Mesothelial cell of epicardium (in vitro differentiated cells): ENCODE data around the gene AMN. TPM values are rescaled to one million over a fixed set of nuclear protein-coding genes. Genes with fewer than 3 reads are reported as not detected.

ENCODE experiments used
- DNase-seq, 2 experiments: peaks; one replicate each; pipeline ENCODE4 v3.0.0; 2021; ENCODE audit warnings: low spot score in 2 of 2; ENCODE audit not compliant: unreplicated experiment in 2 of 2
- H3K27ac Mint-ChIP-seq: 2 replicates; pipeline ENCODE4 v1.8.0; 2021; ENCODE audit warnings: mixed read lengths
- H3K27me3 Mint-ChIP-seq: 2 replicates; pipeline ENCODE4 v1.8.0; 2021; ENCODE audit warnings: low read depth, mixed read lengths
- H3K36me3 Mint-ChIP-seq: 2 replicates; pipeline ENCODE4 v1.8.0; 2021; ENCODE audit warnings: mixed read lengths
- H3K4me1 Mint-ChIP-seq: 2 replicates; pipeline ENCODE4 v1.8.0; 2021; ENCODE audit warnings: mixed read lengths
- H3K4me3 Mint-ChIP-seq: 2 replicates; pipeline ENCODE4 v1.8.0; 2021; ENCODE audit warnings: mild to moderate bottlenecking, moderate library complexity, mixed read lengths
- H3K9me3 Mint-ChIP-seq: 2 replicates; pipeline ENCODE4 v1.8.0; 2021; ENCODE audit warnings: mixed read lengths
- CTCF ChIP-seq: fragments of 200-600 bp; sonication (generic); IDR thresholded peaks from one replicate; pipeline ENCODE4 v1.5.0; 2021; ENCODE audit warnings: antibody characterized with exemption; ENCODE audit not compliant: unreplicated experiment
- total RNA-seq: library from RNA; stranded (reverse); gene quantifications from 3 replicates; pipeline ENCODE4 v1.2.1, GENCODE V29; 2021

Gene AMN
- total RNA-seq, 1 donor from 2014 or later, result 2.5 TPM

GRCh38 chr14:102911991-102912761 is 10.3 kb upstream of the AMN start:
- H3K9me3 Mint-ChIP-seq, result no peaks in the 10 kb centered on the region
- H3K36me3 Mint-ChIP-seq, result peaks cover 5% of the 10 kb centered on the region
- DNase-seq, result no peak
- H3K4me3 Mint-ChIP-seq, result no peak overlapping the region
- H3K27me3 Mint-ChIP-seq, result no peaks in the 10 kb centered on the region
- H3K27ac Mint-ChIP-seq, result no peak overlapping the region
- no peak for TF ChIP-seq CTCF
- no peaks in the 10 kb centered on the region for H3K4me1 Mint-ChIP-seq

- H3K4me3 Mint-ChIP-seq, result no peak overlapping the region
These were observed 8.9 kb upstream of the AMN start for GRCh38 chr14:102913341-102914211.

GRCh38 chr14:102914474-102915291 is 7.8 kb upstream of the AMN start:
- no peaks in the 10 kb centered on the region for H3K27me3 Mint-ChIP-seq
- no peaks in the 10 kb centered on the region for H3K9me3 Mint-ChIP-seq
- no peak overlapping the region for H3K27ac Mint-ChIP-seq
- H3K36me3 Mint-ChIP-seq, result no peaks in the 10 kb centered on the region
- no peak for TF ChIP-seq CTCF
- no peak for DNase-seq
- no peak overlapping the region for H3K4me3 Mint-ChIP-seq
- no peaks in the 10 kb centered on the region for H3K4me1 Mint-ChIP-seq

More at GRCh38 chr14:102913341-102914211, 8.9 kb upstream of the AMN start:
- no peak for DNase-seq
- H3K27me3 Mint-ChIP-seq, result no peaks in the 10 kb centered on the region
- H3K27ac Mint-ChIP-seq, result no peak overlapping the region
- no peaks in the 10 kb centered on the region for H3K4me1 Mint-ChIP-seq
- H3K9me3 Mint-ChIP-seq, result no peaks in the 10 kb centered on the region
- no peaks in the 10 kb centered on the region for H3K36me3 Mint-ChIP-seq
- peak; percentile 33 for TF ChIP-seq CTCF

GRCh38 chr14:102915292-102916110 is 7.0 kb upstream of the AMN start:
- Mint-ChIP-seq H3K4me3 (no peak overlapping the region), H3K36me3 (no peaks in the 10 kb centered on the region), H3K4me1 (no peaks in the 10 kb centered on the region), H3K9me3 (no peaks in the 10 kb centered on the region), H3K27me3 (no peaks in the 10 kb centered on the region), H3K27ac (no peak overlapping the region)
- no peak for DNase-seq
- no peak for TF ChIP-seq CTCF
